ENCODE results near the gene TBC1D22A.

TBC1D22A gene

GRCh38 chr22:46753761-46754109, 8.7 kb upstream of the TBC1D22A start:
- no peak for DNase-seq

- DNase-seq = no peak
These were observed 8.2 kb upstream of the TBC1D22A start for GRCh38 chr22:46754110-46754799.

GRCh38 chr22:46754826-46755225, 7.6 kb upstream of the TBC1D22A start:
- DNase-seq = no peak

- DNase-seq = no peak
These were observed 6.9 kb upstream of the TBC1D22A start for GRCh38 chr22:46755525-46755924.

DNA sequence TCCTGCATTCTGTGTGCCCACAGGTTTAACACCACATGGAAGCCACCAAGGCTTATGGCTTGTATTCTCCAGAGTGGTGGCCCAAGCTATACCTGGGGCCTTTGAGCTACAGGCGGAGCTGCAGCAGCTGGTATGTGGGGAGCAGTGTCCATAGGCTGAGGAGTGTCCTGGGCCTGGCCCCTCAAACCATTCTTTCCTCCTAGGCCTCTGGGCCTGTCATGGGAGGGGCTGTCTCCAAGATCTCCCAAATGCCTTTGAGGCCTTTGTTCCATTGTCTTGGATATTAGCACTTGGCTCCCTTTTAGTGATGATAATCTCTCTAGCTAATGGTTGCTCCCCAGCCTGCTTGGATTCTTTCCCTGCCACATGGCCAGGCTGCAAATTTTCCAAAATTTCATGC, 6.4 kb upstream of the TBC1D22A start:
- DNase-seq = no peak

DNA sequence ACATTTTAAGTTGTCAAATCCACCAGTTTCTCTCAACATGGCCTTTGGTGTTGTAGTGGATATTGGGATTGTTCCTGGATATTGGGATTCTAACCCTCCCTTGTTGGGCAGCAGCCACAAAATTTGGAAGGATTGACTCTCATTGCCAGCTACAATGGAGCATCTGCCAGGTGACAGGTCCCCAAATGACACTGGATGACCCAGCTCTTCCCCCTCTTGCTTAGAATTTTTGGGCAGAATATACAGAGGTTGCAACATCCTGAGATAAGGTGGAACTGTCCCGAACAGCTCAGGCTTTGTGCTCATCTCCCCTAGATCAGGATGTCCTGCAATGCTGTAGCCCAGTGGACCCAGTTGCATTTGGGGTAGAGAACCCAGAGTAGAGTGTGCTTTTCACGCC, 5.3 kb upstream of the TBC1D22A start:
- no peak for DNase-seq

DNA sequence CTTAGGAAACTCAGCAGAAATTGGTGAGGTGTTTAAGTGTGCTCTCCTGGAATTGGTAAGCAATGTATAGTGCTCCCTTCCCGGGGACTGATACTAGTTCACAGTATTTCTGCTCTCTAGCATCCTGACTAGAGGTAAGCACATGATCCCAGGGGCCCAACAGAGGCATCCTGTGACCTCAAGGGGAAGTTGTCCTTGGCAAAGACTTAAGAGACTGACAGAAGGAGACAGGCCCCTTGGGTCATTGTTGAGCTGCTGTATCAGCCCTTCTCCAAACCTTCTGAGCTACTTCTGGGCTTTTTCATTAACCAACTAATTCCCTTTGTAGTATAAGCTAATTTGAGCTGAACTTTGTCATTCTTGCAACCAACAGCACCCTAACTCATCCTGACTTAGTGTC, 4.3 kb upstream of the TBC1D22A start:
- DNase-seq = no peak

DNA sequence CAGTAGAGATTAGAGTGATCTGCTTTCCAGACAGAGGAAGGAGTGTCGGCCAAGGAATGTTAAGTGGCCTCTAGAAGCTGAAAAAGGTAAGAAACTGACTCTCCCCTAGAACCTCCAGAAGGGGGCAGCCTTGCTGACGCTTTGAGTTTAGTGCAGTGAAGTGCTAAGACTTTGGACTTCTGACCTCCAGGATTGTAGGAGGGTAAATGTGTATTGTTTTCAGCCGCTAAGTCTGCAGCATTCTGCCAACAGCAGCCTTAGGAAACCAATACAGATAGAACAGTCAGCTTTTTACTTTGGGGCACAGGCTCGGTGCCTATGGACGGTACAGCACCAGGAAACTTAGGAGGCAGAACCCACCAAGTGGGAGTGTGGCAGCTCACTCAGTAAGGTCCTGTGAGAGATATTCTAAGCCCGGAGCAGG, 3.6 kb upstream of the TBC1D22A start:
- no peak for DNase-seq

GRCh38 chr22:46761017-46761416, 1.4 kb upstream of the TBC1D22A start:
- no peak for DNase-seq

DNA sequence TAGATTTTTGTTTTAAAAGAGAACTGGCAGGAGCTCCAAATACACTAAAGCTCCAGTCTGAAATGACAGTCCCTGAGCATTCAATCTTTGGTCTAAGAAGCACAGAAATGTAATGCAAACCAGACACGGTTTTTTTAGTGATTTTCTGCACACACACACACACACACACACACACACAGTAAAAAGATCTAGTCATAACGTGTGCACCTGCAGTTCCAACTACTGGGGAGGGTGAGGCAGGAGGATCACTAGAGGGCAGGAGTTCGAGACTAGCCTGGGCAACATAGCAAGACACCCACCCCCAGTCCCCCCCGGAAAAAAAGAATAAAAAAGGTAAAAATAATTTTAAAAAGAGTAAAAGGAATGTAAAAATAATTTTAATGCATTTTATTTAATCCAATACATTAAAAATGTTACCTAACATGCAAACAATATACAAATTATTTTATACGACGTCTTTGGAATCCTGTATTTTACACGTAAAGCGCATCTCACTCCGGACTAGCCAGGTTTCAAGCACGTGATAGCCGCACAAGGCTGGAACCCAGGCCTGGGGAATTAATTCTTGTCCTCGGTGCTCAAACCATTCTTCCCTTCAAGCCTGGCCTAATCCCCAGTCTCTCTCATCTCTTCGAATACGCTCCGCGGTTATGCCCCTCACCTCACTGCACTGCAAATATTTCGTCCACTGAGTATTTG, 762 bp upstream of the TBC1D22A start:
- DNase-seq = no peak

GRCh38 chr22:46763051-46763705, 728 bp downstream of the TBC1D22A start:
- DNase-seq = no peak

DNA sequence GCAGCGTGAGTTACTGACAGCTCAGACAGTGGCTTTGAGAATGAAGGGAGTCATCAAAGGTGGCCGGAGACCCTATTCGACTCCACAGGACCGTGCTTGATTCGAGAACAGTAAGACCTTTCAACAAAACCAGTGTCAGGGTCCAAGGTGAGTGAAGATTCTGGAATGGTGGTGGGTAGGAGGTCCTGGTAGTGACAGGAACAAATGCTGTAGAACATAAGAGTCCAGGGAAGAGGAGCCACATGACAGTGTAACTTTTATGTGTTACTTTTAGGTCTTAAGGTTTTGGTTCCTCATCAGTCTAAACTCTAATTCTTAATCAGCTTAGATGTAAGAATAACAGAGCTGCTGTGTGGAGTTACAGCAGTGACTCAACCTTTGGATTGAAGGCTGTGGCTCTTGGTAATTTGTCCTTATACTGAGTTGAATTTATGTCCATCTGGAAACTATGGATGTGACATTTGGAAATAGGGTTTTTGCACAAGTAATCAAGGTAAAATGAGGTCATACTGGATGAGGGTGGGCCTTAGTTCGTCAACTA, 1.8 kb downstream of the TBC1D22A start:
- no peak for DNase-seq

- no peak for DNase-seq
These were observed 2.5 kb downstream of the TBC1D22A start for GRCh38 chr22:46764779-46765485.

- no peak for DNase-seq
These were observed 4.2 kb downstream of the TBC1D22A start for GRCh38 chr22:46766611-46767010.

- no peak for DNase-seq
These were observed 5.0 kb downstream of the TBC1D22A start for GRCh38 chr22:46767249-46767985.

GRCh38 chr22:46769191-46769675, 6.8 kb downstream of the TBC1D22A start:
- DNase-seq = peak; percentile 64

DNA sequence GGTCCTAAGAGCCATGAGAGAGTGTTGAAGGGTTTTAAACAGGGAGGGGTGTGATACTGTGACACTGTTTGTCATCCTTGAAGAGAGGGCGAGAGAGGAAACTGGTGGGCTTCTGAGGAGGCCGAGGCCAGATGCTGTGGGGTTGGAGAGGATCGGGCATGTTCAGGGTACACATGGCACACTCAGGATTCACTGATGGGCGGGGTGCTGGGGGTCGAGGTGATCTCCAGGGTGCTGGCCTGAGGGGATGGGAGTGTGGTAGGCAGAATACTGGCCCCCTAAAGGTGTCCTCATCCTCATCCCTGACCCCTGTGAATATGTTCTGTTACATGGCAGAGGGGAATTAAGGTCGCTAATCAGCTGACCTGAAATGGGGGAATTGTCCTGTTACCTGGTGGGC, 7.3 kb downstream of the TBC1D22A start:
- no peak for DNase-seq

DNA sequence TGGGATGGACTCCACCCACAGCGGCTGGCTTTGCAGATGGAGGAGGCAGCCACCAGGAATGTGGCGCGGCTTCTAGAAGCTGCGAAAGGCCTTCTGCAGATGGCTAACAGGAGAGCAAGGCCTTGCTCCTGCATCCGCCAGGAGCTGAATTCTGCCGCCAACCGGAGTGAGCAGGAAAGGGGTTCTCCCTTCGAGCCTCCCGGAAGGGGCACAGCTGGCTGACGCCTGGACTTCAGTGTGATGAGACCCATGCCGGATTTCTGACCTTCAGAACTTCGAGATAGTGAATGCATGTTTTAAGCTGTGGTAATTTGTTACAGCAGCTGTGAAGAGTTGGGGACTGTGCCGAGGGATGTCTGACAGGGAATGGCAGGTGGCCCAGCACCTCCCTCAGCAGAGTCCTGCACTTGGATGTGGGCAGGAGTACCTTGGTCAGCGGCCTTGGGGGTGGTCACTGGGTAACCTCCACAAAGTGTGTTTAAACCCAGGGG, 7.7 kb downstream of the TBC1D22A start:
- DNase-seq = no peak

DNA sequence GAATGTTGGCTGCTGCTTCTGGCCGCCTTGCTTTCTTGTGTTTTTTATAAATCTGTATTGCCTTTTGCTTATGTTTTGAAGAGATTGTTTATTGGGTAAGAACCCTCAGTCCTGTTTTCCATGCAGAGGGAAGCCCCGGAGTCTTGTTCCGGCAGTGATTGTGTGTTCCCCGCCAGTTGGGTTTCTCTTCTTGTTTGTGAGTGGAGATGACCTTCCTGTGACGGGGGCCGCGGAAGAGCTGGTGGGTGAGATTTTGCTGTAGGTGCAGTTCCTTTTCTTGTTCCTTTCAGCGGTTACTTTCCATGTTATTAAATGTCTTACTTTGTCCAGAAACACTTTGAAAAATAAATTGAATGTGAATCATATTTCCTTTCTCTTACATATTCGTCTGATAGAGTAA, 8.3 kb downstream of the TBC1D22A start:
- DNase-seq = no peak

GRCh38 chr22:46773076-46773475, 10.6 kb downstream of the TBC1D22A start:
- no peak for DNase-seq

GRCh38 chr22:46774253-46774979, 12.0 kb downstream of the TBC1D22A start:
- no peak for DNase-seq
